MG63 (cell line): Measurements from ENCODE around the gene PNMA6E. TPM values are rescaled to one million over a fixed set of nuclear protein-coding genes. Genes with fewer than 3 reads are reported as not detected.

ENCODE experiments used
- DNase-seq: peaks from one replicate; pipeline ENCODE4 v3.0.0-alpha.2; 2020
- H3K27me3 ChIP-seq: fragments of 250-450 bp; sonication (Bioruptor Pico); 2 replicates; pipeline ENCODE4 v1.5.1; 2020; ENCODE audit warnings: mild to moderate bottlenecking, moderate library complexity
- H3K36me3 ChIP-seq: fragments of 250-450 bp; sonication (Bioruptor Pico); 2 replicates; pipeline ENCODE4 v1.5.1; 2020; ENCODE audit warnings: mild to moderate bottlenecking, moderate library complexity
- H3K4me3 ChIP-seq: fragments of 250-450 bp; sonication (Bioruptor Pico); 2 replicates; pipeline ENCODE4 v1.5.1; 2020; ENCODE audit warnings: mild to moderate bottlenecking, moderate library complexity
- H3K9me3 ChIP-seq: fragments of 250-450 bp; sonication (Bioruptor Pico); 2 replicates; pipeline ENCODE4 v1.5.1; 2020; ENCODE audit warnings: mild to moderate bottlenecking, moderate library complexity
- total RNA-seq: library from RNA; depleted of rRNA; stranded (reverse); fragments of >200 nt; shearing (Covaris generic); gene quantifications from 2 replicates; pipeline ENCODE4 v1.2.3, GENCODE V29; 2014; ENCODE audit warnings: low replicate concordance; rRNA removed

Gene PNMA6E
- total RNA-seq, result not detected in 2 replicates

DNA sequence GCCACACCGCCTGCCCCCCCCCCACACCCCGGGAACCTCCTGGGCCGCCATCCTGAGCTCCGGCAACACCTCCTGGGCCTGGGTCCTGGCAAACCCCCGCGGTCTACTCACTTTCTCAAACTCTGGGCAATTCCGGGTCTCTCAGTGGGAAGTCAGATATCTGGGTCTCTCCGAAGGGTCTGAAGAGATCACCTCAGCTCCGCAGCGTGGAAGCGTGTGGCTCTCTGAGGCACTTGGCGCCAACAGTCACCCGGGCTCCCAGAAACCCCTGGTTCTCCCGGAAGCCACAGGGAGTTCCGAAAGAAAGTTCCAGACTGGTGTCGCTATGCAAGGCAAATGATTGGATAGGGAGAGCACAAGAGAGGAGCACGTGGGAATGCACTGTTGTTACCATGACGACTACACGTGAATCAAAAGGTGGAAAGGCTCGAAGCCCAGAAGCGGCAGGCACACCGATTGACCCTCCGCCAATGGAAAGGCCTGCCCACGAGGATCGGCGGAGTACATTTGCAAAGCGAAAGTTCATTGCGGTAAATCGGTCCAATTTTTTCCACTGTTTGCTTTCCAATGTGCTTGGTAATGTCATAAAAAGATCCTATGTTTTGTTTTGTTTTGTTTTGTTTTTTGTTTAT, at the start of gene PNMA6E:
PNMA6E (minus strand) TSS at position 218 of the 632 bp plus-strand sequence. CDS start 2,501 bp downstream, outside the sequence.
- no peak for DNase-seq
- H3K27me3 ChIP-seq, result peaks cover 2% of the 10 kb centered on the region; the same call in 1 of the 2 replicates
- no peak within 1 kb of the TSS for H3K4me3 ChIP-seq

DNA sequence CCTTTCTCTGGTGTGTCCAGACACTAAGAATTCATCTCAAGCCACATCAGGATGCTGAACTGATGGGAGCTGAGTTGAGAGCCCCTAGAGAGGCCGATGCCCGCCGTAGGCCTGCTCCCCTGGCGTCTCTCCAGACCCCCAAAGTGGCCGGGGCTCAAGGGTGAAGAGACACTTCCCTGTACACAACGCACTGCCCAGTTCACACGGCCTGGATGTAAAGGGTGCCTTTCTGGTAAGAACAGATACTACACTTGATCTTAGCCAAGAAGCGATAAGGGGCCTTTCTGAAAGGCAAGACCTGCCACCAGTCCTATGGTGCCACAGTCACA, 49.8 kb upstream of the PNMA6E start:
- no peak overlapping the region for H3K4me3 ChIP-seq
- DNase-seq, result no peak
- H3K36me3 ChIP-seq, result no peaks in the 10 kb centered on the region
- H3K9me3 ChIP-seq, result no peaks in the 10 kb centered on the region
- no peaks in the 10 kb centered on the region for H3K27me3 ChIP-seq

More for the DNA sequence above, at the start of gene PNMA6E:
- no peaks in the 10 kb centered on the region for H3K36me3 ChIP-seq
- no peaks in the 10 kb centered on the region for H3K9me3 ChIP-seq

DNA sequence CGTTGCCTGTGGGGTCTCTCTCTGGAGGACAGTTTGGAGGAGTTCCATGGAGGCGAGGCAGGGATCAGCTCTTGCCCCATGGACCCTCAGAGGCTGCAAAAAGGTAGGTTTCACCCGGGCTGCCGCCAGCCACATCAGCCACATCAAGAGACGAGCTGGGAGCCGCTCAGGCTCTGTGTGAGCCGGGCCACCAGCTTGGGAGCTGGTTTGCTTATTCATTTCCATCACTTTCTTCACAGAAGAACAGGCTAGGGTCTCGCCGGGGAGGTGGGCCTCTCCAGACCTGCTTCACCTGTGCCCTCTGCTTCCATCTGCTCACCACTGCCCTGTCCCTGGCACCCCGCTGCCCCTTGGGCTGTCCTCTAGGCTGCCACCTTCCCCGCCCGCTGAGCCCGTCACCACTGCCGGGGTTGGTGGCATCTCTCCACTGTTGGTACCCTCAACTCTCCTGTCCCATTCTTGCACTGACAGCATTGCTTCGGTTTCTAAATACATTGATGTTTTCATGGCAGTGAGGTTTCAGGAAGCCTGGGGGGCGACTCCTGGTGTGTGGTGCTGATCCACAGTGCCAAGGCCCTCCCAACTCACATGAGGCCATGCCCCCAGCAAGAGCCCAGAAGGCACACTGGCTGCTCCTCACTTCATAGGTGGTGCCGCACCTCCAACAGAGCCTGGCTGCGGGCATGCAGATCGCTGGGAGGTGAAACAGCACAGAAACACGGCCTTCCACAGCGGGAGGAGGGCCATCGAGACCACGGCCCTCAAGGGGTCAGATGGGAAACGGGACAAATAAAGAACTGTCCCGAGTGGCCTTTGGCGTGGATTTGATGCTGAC, 49.2 kb upstream of the PNMA6E start:
- DNase-seq, result no peak
- no peak overlapping the region for H3K4me3 ChIP-seq
- no peaks in the 10 kb centered on the region for H3K36me3 ChIP-seq
- no peaks in the 10 kb centered on the region for H3K27me3 ChIP-seq
- H3K9me3 ChIP-seq, result no peaks in the 10 kb centered on the region

DNA sequence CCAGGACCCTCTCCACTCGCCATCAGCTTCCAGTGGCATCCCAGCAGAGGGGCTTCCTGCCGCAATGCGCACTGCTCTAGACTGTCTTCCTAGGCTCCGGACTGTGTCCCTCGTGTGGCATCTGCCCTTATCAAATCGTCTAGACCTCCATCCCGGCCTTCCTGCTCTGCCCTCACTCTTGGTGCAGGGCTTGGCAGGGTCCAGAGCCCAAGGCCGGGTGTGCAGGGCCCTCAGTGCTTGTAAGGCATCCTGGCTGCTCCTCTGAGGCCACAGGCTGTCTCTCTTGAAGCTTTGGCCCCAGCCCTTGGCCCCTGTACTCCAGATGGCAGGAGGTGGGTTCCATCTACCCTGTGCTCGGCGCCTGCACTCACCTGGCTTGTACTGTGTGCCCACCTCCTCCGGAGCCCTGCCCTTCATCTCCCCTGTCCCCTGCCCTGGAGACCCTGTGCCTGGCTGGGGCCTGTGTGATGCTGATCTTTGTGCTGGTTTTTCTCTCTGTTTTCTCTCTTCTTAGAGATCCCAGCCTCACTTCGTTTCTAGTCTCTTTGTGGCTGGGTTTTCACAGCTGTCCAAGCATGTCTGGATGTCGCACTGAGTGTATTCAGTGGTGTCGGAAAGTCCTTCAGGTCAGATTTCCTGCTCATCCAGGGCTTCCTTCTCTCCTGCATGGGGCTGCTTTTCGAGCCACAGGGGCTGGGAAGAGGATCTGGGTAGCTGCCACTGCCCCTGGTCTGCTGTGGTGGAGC, 48.4 kb upstream of the PNMA6E start:
- Histone ChIP-seq H3K27me3 (no peaks in the 10 kb centered on the region), H3K4me3 (no peak overlapping the region), H3K9me3 (no peaks in the 10 kb centered on the region), H3K36me3 (no peaks in the 10 kb centered on the region)
- no peak for DNase-seq

DNA sequence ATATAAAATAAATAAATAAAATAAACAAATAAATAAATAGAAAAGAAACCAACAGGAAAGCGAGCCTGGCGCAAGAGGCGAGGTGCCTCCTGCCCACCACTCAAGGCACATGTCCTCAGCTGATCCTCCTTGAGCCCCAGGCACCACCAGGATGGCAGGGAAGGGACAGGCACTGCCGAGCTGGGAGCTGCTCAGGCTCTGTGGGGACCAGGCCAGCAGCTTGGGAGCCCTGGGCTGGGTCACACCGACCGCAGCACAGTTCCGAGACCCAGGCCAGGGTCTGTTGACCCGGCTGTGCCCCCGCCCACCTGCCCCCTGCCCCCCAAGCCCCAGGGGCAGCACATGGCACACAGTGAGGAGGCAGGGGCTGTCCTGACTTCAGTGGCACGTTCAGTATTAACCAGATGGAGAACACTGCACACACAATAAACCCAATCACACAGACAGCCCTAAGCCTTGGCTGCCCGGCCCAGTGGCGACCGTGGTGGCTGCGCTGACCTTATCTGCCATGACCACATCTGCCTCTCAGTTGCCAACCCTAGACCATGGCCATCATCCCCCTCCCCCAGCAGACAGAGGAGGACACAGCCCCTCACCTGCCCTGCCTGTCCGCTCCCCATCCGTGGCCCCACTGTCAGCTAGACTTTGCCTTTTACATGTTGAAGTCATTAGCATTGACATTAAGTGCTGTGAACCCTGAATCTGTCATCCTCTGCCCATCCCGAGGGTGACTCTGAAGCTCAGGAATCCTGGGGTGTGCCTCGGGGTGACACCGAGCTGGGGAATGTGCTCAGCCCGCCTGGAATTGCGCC, 47.6 kb upstream of the PNMA6E start:
- no peak for DNase-seq
- Histone ChIP-seq H3K36me3 (no peaks in the 10 kb centered on the region), H3K27me3 (no peaks in the 10 kb centered on the region), H3K4me3 (no peak overlapping the region), H3K9me3 (no peaks in the 10 kb centered on the region)

DNA sequence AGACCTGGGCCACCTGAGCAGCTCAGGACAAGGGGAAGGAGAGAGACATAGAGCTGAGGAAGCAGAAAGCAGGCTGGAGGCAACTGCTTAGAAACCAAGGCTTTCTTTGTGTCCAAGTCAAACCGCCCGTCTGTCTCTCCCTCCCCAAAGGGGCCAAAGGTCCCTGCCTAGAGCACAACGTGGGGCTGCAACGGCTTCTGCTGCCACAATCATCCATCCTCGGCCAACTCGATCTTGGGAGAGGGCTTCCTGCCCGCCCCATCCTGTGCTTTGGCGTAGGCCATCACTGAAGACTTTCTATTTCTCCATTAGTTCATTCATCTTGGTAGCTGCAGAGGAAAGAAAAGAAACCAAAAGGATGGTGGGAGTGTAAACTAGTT, 46.4 kb upstream of the PNMA6E start:
- no peaks in the 10 kb centered on the region for H3K27me3 ChIP-seq
- no peak for DNase-seq
- no peaks in the 10 kb centered on the region for H3K9me3 ChIP-seq
- H3K36me3 ChIP-seq, result no peaks in the 10 kb centered on the region
- H3K4me3 ChIP-seq, result no peak overlapping the region

DNA sequence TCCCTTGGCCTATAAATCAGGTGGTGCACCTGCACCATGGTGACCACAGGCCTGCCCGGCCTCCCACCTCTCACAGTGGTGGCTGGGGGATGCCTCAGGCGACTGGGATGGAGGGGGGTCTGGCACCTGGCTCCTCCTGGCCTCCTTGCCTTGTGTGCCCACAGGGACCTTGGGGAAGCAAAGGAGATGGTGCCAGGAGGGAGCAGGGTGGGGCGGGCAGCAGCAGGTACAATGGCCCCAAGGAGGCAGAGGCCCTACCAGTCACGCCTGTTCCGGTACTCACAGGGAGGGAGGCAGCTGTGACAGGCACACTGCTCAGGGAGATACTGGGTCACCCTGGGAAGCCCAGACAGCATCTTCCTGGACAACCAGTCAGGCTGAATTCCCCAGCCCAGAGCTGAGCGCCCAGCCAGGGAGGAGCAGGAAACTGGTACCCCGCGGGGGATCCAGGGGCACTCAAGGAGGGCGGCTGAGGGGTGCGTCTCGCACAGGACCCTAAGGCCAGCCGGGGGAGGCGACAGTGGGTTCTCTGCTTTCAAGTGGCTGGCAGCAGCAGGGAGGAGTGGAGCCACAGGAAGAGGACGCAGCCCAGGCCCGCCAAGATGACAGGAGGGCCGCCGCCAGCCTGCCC, 45.9 kb upstream of the PNMA6E start:
- DNase-seq, result no peak
- Histone ChIP-seq H3K36me3 (no peaks in the 10 kb centered on the region), H3K4me3 (no peak overlapping the region), H3K9me3 (no peaks in the 10 kb centered on the region), H3K27me3 (no peaks in the 10 kb centered on the region)

DNA sequence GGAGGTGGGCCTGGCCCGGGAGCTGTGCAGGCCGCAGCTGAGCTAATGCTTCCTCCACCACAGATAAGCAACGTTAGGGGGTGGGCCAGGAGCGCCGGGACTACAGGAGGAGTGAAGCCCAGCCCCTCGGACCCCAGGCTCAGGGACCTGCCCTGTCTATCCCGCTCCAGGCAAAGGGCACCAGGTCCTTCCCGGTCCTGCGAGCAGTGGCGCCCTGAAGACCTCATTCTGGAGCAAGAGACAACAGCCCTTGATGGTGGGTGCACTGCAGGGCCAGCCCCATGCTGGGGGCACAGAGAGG, 45.4 kb upstream of the PNMA6E start:
- Histone ChIP-seq H3K9me3 (no peaks in the 10 kb centered on the region), H3K27me3 (no peaks in the 10 kb centered on the region), H3K4me3 (no peak overlapping the region), H3K36me3 (no peaks in the 10 kb centered on the region)
- DNase-seq, result no peak

DNA sequence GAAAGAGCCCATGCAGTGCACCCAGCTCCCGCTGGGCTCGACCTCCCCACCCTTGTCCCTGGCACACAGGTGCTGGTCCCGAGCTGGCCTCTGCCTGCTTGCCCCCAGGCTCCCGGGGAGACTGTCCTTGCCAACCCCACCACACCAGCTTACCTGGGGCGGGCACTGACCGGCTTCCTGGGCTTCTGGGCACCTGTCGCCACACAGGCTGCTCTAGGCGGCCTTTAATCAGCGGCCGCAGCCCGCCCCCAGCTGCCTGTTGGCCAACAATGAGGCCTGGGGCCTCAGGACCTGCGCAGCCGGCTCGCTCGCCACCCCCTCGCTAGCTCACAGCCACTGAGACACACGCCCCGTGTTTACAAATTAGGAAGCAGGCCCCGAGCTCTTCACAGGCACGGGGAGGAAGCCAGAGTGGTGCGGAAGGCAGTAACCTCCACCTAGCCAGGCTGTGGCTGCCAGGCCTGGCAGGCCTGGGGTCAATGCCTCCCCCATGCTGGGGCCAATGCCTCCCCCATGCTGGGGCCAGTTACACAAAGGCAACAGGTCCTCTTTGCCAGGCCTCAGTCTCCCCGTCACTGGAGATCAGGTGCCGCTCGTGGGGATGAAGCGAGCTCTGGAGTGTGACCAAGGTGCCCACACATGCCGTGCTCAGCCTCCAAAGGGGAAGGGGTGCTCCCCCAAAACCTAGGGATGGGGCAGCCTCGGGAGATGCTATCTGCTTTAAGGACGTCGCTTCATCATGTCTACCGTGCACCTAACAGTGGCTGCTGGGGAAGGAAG, 44.9 kb upstream of the PNMA6E start, which contains the start of gene TREX2:
TREX2 (minus strand) TSS at position 201 of the 780 bp plus-strand sequence. CDS start 626 bp downstream, outside the sequence.
- Histone ChIP-seq H3K4me3 (no peak within 1 kb of the TSS), H3K9me3 (no peaks in the 10 kb centered on the region), H3K27me3 (no peaks in the 10 kb centered on the region), H3K36me3 (no peaks in the 10 kb centered on the region)
- no peak for DNase-seq

DNA sequence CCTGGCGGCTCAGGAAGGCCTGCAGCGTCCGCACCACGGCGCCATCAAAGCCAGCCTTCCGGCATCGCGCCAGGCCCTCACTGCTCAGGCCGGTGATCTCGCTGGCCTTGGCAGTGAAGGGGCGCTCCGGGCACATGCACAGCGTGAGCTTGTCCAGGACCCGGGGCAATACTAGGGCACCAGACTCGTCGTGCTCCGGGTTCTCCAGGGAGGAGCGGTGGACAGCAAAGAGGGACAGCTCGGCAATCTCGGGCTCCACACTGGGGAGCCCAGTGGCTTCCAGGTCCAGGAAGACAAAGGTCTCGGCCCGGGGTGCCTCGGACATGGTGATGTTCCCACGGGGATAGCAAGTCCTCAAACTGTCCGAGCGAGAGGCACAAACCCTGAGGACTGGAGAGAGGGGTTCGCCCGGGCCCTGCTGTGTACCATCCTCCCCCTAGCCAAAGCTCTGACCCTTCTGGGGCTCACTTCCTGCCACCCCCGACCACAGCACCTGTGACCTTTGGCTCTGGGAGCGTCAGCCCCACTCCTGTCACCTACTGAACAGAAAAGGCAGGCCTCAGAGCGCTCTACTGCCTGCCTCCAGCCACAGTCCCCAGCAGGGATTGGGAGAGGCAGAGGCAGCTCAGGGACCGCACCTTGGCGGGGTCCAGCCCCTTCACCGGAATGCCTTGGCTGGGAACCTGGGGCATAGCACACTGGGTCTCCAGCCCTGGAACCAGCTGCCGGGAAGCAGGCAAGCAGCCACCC, 44.1 kb upstream of the PNMA6E start:
- Histone ChIP-seq H3K36me3 (no peaks in the 10 kb centered on the region), H3K27me3 (no peaks in the 10 kb centered on the region), H3K4me3 (no peak overlapping the region), H3K9me3 (no peaks in the 10 kb centered on the region)
- no peak for DNase-seq

DNA sequence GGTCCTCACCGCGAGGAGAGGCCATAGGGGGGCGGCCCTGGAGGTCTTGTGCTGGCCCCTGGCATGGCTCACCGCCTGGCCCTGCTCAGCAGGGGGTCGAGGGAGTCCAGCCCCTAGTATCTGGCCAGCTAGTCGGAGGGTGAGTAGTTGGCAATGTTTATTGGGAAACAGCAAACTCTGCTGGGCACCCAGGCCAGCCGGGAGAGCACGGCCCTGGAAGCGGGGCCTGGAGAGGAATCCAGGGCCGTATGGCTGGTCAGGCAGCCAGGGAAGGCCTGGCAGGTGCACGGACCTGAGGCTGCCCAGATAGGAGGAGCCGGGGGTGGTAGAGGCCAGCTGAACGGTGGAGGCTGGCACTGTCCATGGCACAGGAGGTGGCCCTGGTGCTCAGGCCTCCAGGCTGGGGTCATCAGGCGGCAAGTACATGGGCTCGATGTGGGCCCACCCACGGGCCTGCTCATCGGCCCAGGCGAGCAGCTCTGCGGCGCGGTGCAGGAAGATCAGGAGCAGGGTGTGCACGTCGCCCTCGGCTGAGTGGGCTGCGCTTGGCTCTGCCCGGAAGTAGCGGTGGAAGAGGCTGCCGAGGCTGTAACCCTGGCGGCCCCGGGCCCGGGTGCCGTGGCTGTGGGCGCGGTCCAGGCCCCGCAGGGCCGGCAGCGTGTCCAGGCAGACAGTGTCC, 43.3 kb upstream of the PNMA6E start:
- Histone ChIP-seq H3K9me3 (no peaks in the 10 kb centered on the region), H3K4me3 (no peak overlapping the region), H3K36me3 (no peaks in the 10 kb centered on the region), H3K27me3 (no peaks in the 10 kb centered on the region)
- no peak for DNase-seq

DNA sequence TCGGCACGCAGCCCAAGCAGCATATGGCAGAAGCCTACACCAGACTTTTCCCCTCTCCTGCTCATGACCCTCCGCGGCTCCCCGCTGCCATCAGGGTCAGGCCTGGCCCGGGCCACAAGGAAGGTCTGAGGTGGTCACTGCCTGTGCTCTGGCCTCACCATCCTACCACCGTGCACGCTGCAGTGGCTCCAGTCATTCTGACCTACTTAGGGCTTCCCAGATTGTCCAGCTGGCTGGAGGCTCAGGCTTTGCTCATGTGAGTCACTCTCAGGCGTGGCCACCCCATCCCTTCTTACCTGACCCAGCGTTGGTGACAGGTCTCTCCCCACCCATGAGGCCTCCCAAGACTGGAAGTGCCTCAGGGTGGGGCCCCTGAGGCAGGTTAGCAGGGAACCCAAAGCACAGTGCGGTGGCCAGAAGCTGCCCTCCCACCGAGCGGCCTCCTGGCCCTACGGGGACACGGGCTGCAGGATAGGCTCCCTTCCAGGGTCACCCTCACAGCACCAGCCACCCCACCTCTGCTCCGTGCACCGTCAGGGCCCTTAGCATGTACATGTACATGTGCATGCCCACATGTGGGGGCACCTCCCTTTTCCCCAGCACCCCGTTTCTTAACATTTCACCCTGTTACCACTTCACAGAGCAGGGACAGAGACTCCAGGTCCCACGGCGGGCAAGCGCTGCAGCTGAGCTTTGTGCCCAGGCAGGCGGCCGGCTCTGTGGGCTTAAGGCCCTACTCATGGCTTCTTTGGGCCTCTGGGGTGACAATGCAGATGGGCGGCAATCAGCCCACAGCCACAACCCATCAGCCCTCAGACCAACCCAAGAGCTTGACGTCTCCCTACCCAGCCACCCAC, 42.6 kb upstream of the PNMA6E start:
- no peaks in the 10 kb centered on the region for H3K27me3 ChIP-seq
- no peak overlapping the region for H3K4me3 ChIP-seq
- no peaks in the 10 kb centered on the region for H3K36me3 ChIP-seq
- H3K9me3 ChIP-seq, result no peaks in the 10 kb centered on the region
- no peak for DNase-seq

DNA sequence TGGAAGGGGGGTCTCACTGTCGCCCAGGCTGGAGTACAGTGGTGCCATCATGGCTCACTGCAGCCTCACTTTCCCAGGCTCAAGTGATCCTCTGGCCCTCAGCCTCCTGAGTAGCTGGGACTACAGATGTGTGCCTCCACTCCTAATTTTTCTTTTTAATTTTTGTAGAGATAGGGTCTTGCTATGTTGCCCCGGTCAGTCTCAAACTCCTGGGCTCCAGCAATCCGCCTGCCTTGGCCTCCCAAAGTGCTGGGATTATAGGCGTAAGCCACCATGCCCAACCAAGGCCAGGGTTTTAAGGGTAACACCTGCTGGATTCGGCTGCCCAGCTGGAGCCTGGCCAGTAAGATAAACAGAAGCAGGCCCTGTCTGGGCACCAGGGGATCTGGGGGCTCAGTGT, 41.3 kb upstream of the PNMA6E start:
- Histone ChIP-seq H3K36me3 (no peaks in the 10 kb centered on the region), H3K4me3 (no peak overlapping the region), H3K27me3 (no peaks in the 10 kb centered on the region), H3K9me3 (no peaks in the 10 kb centered on the region)
- no peak for DNase-seq

DNA sequence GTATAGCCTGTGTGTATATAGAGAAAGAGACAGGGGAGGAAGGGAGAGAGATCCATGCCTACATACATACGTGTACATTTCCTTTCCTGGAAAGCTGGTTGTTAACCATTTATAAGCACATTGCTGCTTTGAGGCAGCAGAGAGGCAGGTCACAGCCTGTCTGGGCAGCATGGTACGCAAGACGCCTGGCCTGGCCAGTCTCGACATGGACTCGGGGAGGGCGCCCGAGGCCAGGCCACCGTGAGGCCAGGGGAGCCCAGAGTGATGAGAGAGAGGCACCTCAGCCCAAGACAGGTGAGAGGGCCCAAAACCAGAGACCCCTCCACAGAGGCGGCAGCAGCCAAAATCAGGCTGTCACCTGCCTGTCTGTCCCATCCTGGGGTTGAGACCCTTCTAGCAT, 40.8 kb upstream of the PNMA6E start:
- no peak for DNase-seq
- Histone ChIP-seq H3K27me3 (no peaks in the 10 kb centered on the region), H3K4me3 (no peak overlapping the region), H3K36me3 (no peaks in the 10 kb centered on the region), H3K9me3 (no peaks in the 10 kb centered on the region)
